Liver (tissue), 3 donors: Measurements from ENCODE around the gene ATP6V0D1.

Experiments
- CTCF ChIP-seq: fragments of 150-350 bp; IDR thresholded peaks from 2 replicates; pipeline ENCODE4 v1.5.1; 2017; ENCODE audit warnings: improper control_type of control experiment, low read depth, low read length; ENCODE audit not compliant: missing input control
- FOXA1 ChIP-seq: IDR thresholded peaks from 2 replicates; pipeline ENCODE4 v1.6.1; 2016; ENCODE audit warnings: antibody characterized with exemption
- FOXA2 ChIP-seq: IDR thresholded peaks from 2 replicates; pipeline ENCODE4 v1.6.1; 2016; ENCODE audit warnings: antibody characterized with exemption
- HNF4A ChIP-seq, 2 donors: conservative IDR thresholded peaks; 2 replicates each; pipeline ENCODE4 v1.6.1; 2016; ENCODE audit warnings: antibody characterized with exemption in 2 of 2, mild to moderate bottlenecking in 2 of 2
- JUND ChIP-seq, 2 donors: IDR thresholded peaks; 2 replicates each; pipeline ENCODE4 v1.6.1; 2016; ENCODE audit warnings: antibody characterized with exemption in 2 of 2
- MAX ChIP-seq: IDR thresholded peaks from 2 replicates; pipeline ENCODE4 v1.6.1; 2016; ENCODE audit warnings: antibody characterized with exemption
- REST ChIP-seq: IDR thresholded peaks from 2 replicates; pipeline ENCODE4 v1.6.1; 2016; ENCODE audit warnings: antibody characterized with exemption, mild to moderate bottlenecking
- SP1 ChIP-seq: IDR thresholded peaks from 2 replicates; pipeline ENCODE4 v1.6.1; 2018; ENCODE audit warnings: antibody characterized with exemption, mild to moderate bottlenecking
- TAF1 ChIP-seq: conservative IDR thresholded peaks from 2 replicates; pipeline ENCODE4 v1.6.1; 2016; ENCODE audit warnings: antibody characterized with exemption, mild to moderate bottlenecking
- ZBTB33 ChIP-seq: IDR thresholded peaks from 2 replicates; pipeline ENCODE4 v1.6.1; 2016; ENCODE audit warnings: antibody characterized with exemption
- donor health status: healthy.
- donor health status: healthy.

- TF ChIP-seq ZBTB33 (no peak), JUND (IDR thresholded peaks at IDR 0.05) (no peak), TAF1 (no peak), CTCF (no peak), FOXA2 (no peak), HNF4A (conservative IDR thresholded peaks at IDR 0.05) (no peak), SP1 (no peak), REST (no peak), FOXA1 (no peak), MAX (no peak)
Observed at GRCh38 chr16:67449336-67449735, 31.6 kb downstream of the ATP6V0D1 start.
